Activated CD8-positive, alpha-beta memory T cell treated with anti-CD3 and anti-CD28 coated beads, Interleukin-2, amount 10 ng/mL, durations not matched to agents 7 days and 5 days (primary cell): ENCODE measurements around the gene CHCHD6. TPM values are rescaled to one million over a fixed set of nuclear protein-coding genes. Genes with fewer than 3 reads are reported as not detected.
"Not testable (repeated sequence)": the region's sequence is repeated elsewhere in the genome, so short reads cannot be mapped to it uniquely, and the experiment has no call there.

Experiments
- ATAC-seq: fragments of 150-1000 bp; cut with Tn5 transposase; one replicate; pipeline ENCODE4 v1.10.0; 2021; ENCODE audit warnings: moderate library complexity
- CTCF ChIA-PET: fragments of 350-600 bp; sonication (Branson Sonifier 250); formaldehyde crosslinking; loops from one replicate; lab custom pipeline; 2021; ENCODE audit warnings: antibody characterized with exemption; lab: Charles Lee
- DNase-seq: peaks from one replicate; pipeline ENCODE4 v3.0.0-alpha.2; 2020
- H3K27ac Mint-ChIP-seq: one replicate; pipeline ENCODE4 v1.8.0; 2021; ENCODE audit warnings: mild to moderate bottlenecking, mixed read lengths
- H3K27me3 Mint-ChIP-seq: one replicate; pipeline ENCODE4 v1.8.0; 2021; ENCODE audit warnings: mixed read lengths
- H3K36me3 Mint-ChIP-seq: one replicate; pipeline ENCODE4 v1.8.0; 2021; ENCODE audit warnings: mild to moderate bottlenecking, mixed read lengths
- H3K4me1 Mint-ChIP-seq: one replicate; pipeline ENCODE4 v1.8.0; 2021; ENCODE audit warnings: mixed read lengths
- H3K4me3 Mint-ChIP-seq: one replicate; pipeline ENCODE4 v1.8.0; 2021; ENCODE audit warnings: mild to moderate bottlenecking, moderate library complexity, mixed read lengths
- H3K9me3 Mint-ChIP-seq: one replicate; pipeline ENCODE4 v1.8.0; 2022; ENCODE audit warnings: low read depth, mixed read lengths
- total RNA-seq, 2 experiments: library from RNA; stranded (reverse); gene quantifications; one replicate each; pipeline ENCODE4 v1.2.3, GENCODE V29; 2021

The CHCHD6 gene
- total RNA-seq, 2 experiments from 2014 or later, result 7.7 to 9.0 TPM

DNA sequence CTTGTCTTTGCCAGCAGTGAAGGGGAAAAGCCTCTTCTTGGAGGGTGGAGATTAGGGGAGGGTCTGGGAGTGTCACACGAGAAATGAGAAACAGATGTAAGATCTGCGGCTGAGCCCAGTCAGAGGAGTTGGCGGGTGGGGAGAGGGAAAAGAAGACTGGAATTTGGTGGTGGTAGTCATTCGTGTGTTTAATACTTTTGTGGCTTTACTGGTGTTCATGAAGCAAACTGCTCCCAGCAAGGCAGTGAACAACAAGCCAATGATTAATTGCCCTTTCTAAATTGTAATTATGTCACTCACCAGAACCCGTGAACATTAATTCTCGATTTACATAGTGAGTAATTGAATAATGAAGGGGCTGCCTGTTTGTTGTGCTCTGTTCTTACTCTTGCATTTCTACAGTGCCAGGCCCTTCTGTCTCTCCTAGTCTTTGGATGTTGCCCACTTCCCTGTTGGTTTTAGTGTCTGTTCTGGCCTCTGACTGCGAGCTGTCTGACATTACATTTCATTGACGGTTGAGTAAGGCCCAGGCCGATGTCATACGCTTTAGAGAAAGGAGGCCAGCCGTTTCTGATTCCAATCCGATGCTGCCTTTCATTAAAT is 78.0 kb downstream of the CHCHD6 start:
- no peak overlapping the region for H3K27ac Mint-ChIP-seq
- DNase-seq (no peak), ATAC-seq (no peak)
- H3K36me3 Mint-ChIP-seq, result no peaks in the 10 kb centered on the region
- no peak overlapping the region for H3K4me3 Mint-ChIP-seq
- no peaks in the 10 kb centered on the region for H3K9me3 Mint-ChIP-seq
- no peaks in the 10 kb centered on the region for H3K27me3 Mint-ChIP-seq
- CTCF ChIA-PET, result no interaction called here
- peaks cover 3% of the 10 kb centered on the region for H3K4me1 Mint-ChIP-seq

DNA sequence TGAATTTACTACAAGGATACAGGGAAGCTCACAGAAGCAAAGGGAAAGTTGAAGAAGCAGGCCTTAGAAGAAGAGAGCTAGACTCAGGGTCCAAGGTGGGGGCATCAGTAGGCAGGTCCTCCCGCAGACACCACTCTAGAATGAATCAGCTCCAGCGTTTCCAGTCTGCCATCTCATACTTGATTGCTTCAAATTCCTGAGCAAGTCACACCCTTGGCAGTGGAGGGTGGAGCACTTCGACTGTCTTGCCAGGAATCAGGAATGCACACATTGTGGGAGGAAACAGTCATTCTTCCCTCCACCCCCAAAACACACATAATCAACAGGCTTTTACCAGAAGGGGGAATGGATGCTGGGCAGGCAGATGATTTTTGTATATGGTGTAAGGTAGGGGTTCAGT is 78.5 kb downstream of the CHCHD6 start:
- DNase-seq (no peak), ATAC-seq (no peak)
- Mint-ChIP-seq H3K4me1 (peaks cover 3% of the 10 kb centered on the region), H3K36me3 (no peaks in the 10 kb centered on the region), H3K27me3 (no peaks in the 10 kb centered on the region), H3K4me3 (no peak overlapping the region), H3K27ac (no peak overlapping the region), H3K9me3 (no peaks in the 10 kb centered on the region)
- CTCF ChIA-PET, result no interaction called here

DNA sequence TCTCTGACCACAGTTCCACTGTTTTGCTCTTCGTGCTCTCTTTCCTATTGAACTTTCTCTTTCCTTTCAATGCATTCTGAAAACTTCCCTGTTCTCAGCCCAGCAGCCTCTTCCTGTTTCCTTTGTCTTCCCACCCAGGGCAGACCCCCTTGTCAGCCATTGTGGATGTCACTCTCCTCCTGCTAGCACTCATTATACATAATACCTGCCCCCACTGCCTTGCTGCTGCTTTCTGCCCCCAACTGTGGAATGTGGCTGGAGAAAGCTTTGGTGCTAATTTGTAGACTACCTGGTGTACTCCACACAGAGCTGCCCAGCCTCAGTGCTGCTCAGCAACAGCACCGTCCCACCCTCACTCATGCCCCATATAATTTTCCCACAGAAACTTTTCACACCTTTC is 80.2 kb downstream of the CHCHD6 start:
- CTCF ChIA-PET, result no interaction called here
- Mint-ChIP-seq H3K27me3 (no peaks in the 10 kb centered on the region), H3K9me3 (no peaks in the 10 kb centered on the region), H3K36me3 (no peaks in the 10 kb centered on the region), H3K4me1 (peaks cover 3% of the 10 kb centered on the region), H3K27ac (no peak overlapping the region), H3K4me3 (no peak overlapping the region)
- no peak for ATAC-seq
- no peak for DNase-seq

DNA sequence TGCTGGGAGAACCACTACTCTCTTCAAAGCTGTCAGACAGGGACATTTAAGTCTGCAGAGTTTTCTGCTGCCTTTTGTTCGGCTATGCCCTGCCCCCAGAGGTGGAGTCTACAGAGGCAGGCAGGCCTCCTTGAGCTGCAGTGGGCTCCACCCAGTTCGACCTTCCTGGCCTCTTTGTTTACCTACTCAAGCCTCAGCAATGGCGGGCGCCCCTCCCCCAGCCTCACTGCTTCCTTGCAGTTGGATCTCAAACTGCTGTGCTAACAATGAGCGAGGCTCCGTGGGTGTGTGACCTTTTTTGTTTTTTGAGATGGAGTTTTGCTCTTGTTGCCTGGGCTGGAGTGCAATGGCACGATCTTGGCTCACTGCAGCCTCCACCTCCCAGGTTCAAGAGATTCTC is 87.3 kb downstream of the CHCHD6 start:
- H3K36me3 Mint-ChIP-seq, H3K27me3 Mint-ChIP-seq, H3K9me3 Mint-ChIP-seq, H3K27ac Mint-ChIP-seq, CTCF ChIA-PET, ATAC-seq, H3K4me1 Mint-ChIP-seq, DNase-seq, H3K4me3 Mint-ChIP-seq: not testable (repeated sequence)

DNA sequence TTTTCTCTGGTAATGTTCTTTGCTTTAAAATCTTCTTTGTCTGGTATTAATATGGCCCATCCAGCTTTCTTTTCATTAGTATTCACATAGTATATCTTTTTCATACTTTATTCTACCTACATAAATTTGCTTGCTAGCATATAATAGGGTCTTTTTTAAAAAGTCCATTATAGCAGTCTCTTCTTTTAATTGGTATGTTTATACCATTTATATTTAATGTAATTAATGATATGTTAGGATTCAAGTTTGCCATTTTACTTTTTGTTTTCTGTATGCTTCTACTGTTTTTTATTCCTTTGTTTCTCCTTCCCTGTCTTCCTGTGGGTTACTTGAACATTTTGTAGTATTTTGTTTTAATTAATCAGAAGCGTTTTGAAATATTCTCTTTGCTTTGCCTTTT is 89.0 kb downstream of the CHCHD6 start:
- CTCF ChIA-PET, result no interaction called here

DNA sequence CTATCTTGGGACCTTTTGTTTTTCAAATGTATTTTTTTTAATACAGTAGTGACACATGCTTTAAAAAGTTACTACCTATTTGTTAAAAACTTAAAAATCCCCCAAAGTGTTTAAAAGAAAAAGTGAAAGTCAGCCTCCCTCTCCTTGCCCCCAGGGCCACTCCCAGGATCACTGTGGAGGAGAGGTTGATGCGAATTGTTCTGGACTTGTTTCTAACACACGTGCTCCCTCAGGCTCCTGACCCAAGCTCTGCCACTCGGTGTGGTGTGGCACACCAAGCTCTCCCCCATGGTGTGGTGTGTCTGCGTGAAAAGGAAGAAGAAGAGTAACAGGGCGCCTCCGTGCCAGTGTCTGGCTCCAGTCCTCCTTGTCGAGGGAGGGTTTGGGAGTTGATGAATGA is 93.5 kb downstream of the CHCHD6 start:
- Mint-ChIP-seq H3K4me3 (no peak overlapping the region), H3K4me1 (no peaks in the 10 kb centered on the region), H3K27ac (no peak overlapping the region), H3K36me3 (peaks cover 4% of the 10 kb centered on the region), H3K9me3 (peaks cover 7% of the 10 kb centered on the region), H3K27me3 (no peaks in the 10 kb centered on the region)
- no peak for ATAC-seq
- no peak for DNase-seq
- CTCF ChIA-PET, result no interaction called here

More for the DNA sequence above, 89.0 kb downstream of the CHCHD6 start:
- Mint-ChIP-seq H3K4me1 (no peaks in the 10 kb centered on the region), H3K4me3 (no peak overlapping the region), H3K27me3 (no peaks in the 10 kb centered on the region), H3K9me3 (peaks cover 6% of the 10 kb centered on the region), H3K27ac (no peak overlapping the region), H3K36me3 (peaks cover 3% of the 10 kb centered on the region)
- ATAC-seq (no peak), DNase-seq (no peak)

DNA sequence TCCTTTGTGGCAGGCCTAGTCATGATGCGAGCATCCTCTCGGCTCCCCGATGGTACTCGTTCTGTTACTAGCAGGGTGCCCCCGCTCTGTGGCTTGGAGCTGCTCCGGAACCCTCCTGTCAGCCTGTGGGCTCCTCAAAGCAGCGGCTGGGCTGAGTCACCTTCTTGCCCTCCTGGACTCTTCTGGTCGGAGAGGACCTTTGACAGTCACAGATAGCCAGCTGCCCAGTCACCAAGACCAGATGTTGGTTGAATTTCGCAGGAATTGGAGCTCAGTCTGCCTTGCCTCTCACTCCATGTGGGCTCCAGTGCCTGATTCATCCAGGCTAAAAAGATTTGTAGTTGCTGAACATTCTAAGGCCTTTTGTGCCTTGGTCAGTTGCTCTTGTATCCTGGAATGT is 94.5 kb downstream of the CHCHD6 start:
- DNase-seq (no peak), ATAC-seq (no peak)
- H3K4me3 Mint-ChIP-seq, result no peak overlapping the region
- H3K4me1 Mint-ChIP-seq, result no peaks in the 10 kb centered on the region
- H3K9me3 Mint-ChIP-seq, result peaks cover 5% of the 10 kb centered on the region
- H3K27ac Mint-ChIP-seq, result no peak overlapping the region
- no peaks in the 10 kb centered on the region for H3K27me3 Mint-ChIP-seq
- H3K36me3 Mint-ChIP-seq, result peaks cover 1% of the 10 kb centered on the region
- CTCF ChIA-PET, result no interaction called here

DNA sequence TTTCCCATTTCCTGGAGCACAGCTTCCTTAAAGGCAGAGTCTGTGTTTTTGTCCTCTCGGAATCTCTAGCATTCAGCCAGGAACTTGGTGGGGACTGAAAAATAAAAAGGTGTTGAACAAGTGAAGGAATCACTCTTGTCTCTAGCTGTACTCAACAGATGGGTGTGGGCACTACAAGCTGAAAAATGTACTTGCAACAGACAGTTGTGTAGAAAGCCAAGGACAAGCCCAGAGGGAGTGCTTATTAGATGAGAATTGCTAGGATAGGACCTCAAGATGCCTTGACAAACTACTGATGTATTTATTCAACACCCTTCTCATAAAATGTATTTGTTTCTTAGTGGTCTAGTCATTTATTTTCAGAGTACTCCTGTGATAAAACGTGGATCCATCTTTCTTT is 95.1 kb downstream of the CHCHD6 start:
- H3K36me3 Mint-ChIP-seq, result peaks cover 1% of the 10 kb centered on the region
- no peak for DNase-seq

DNA sequence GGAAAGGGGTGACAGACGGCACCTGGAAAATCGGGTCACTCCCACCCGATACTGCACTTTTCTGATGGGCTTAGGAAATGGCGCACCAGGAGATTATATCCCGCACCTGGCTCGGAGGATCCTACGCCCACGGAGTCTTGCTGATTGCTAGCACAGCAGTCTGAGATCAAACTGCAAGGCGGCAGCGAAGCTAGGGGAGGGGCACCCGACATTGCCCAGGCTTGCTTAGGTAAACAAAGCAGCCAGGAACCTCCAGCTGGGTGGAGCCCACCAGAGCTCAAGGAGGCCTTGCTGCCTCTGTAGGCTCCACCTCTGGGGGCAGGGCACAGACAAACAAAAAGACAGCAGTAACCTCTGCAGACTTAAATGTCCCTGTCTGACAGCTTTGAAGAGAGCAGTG is 97.3 kb downstream of the CHCHD6 start:
- H3K9me3 Mint-ChIP-seq, CTCF ChIA-PET, DNase-seq, H3K27me3 Mint-ChIP-seq, H3K4me3 Mint-ChIP-seq, H3K27ac Mint-ChIP-seq, H3K4me1 Mint-ChIP-seq, H3K36me3 Mint-ChIP-seq, ATAC-seq: not testable (repeated sequence)

More for the DNA sequence above, 95.1 kb downstream of the CHCHD6 start:
- CTCF ChIA-PET, result no interaction called here
- Mint-ChIP-seq H3K4me1 (no peaks in the 10 kb centered on the region), H3K27me3 (no peaks in the 10 kb centered on the region), H3K4me3 (no peak overlapping the region), H3K27ac (no peak overlapping the region), H3K9me3 (peaks cover 5% of the 10 kb centered on the region)
- no peak for ATAC-seq

DNA sequence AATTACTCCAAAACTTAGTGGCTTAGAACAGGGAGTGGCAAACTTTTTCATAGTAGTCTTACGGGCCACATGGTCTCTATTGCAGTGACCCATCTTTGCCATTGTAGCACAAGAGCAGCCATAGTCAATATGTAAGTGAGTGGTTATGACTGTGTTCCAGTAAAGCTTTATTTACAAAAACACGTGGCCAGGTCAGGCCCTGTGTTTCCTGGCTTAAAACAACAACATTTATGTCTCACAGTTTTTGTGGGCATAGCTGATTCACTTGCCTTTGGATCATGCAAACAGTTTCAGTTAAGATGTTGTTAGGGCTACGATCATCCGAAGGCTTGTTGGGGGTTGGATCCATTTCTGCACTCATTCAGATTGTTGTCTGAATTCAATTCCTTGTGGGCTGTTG is 103.8 kb downstream of the CHCHD6 start:
- DNase-seq (no peak), ATAC-seq (no peak)
- Mint-ChIP-seq H3K4me1 (no peaks in the 10 kb centered on the region), H3K9me3 (no peaks in the 10 kb centered on the region), H3K36me3 (no peaks in the 10 kb centered on the region), H3K27ac (no peak overlapping the region), H3K4me3 (no peak overlapping the region), H3K27me3 (peaks cover 2% of the 10 kb centered on the region)
- CTCF ChIA-PET, result no interaction called here

DNA sequence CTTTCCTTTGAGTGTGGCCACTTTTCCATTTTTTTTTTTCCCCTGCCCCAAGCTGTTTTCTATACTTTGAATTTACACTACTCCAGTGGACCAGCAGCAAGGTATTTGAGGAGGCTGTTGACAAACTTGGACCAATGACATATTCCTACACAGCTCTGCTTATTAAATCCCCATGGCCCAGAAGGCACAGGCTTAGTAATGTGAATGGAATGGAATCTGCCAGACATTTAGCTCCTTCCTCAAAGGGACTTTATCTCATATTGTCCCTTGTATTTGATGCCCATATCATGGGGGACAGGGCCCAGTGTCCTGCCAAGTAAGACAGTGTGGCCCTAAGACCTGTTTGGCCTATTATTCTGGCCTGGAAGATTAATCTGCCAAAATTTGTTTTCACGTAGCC is 107.5 kb downstream of the CHCHD6 start:
- Mint-ChIP-seq H3K9me3 (no peaks in the 10 kb centered on the region), H3K4me1 (no peaks in the 10 kb centered on the region), H3K27me3 (peaks cover 2% of the 10 kb centered on the region), H3K27ac (no peak overlapping the region), H3K4me3 (no peak overlapping the region), H3K36me3 (no peaks in the 10 kb centered on the region)
- CTCF ChIA-PET, result interaction anchor here (0.6 kb wide), 1 partner anchor 510 kb away, joined by 3 read pairs; no protein-coding TSS in a partner anchor
- no peak for DNase-seq
- no peak for ATAC-seq

DNA sequence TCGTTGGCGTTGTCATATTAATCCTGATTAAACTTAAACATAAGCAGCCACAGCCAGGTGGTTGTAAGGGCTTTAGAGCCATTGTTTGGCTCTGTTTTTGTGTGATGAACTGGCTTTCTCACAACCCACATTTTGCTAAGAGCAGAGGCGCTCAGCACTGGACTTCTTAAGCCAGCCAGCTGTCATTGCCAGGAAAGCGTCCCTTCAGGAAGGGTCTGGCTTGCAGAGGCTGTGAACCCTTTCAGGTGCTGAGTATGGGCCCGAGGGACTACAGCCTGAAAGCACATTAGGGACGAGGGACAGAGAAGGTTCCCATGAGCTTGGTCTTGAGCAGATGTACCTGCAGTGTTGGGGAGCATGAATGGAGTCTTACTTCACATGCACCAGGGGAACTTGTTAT is 112.3 kb downstream of the CHCHD6 start:
- no peaks in the 10 kb centered on the region for H3K4me1 Mint-ChIP-seq
- no peaks in the 10 kb centered on the region for H3K27me3 Mint-ChIP-seq
- no peak overlapping the region for H3K27ac Mint-ChIP-seq
- H3K9me3 Mint-ChIP-seq, result no peaks in the 10 kb centered on the region
- H3K4me3 Mint-ChIP-seq, result no peak overlapping the region
- no peak for ATAC-seq
- peak; percentile 32 for DNase-seq
- CTCF ChIA-PET, result no interaction called here
- H3K36me3 Mint-ChIP-seq, result no peaks in the 10 kb centered on the region

DNA sequence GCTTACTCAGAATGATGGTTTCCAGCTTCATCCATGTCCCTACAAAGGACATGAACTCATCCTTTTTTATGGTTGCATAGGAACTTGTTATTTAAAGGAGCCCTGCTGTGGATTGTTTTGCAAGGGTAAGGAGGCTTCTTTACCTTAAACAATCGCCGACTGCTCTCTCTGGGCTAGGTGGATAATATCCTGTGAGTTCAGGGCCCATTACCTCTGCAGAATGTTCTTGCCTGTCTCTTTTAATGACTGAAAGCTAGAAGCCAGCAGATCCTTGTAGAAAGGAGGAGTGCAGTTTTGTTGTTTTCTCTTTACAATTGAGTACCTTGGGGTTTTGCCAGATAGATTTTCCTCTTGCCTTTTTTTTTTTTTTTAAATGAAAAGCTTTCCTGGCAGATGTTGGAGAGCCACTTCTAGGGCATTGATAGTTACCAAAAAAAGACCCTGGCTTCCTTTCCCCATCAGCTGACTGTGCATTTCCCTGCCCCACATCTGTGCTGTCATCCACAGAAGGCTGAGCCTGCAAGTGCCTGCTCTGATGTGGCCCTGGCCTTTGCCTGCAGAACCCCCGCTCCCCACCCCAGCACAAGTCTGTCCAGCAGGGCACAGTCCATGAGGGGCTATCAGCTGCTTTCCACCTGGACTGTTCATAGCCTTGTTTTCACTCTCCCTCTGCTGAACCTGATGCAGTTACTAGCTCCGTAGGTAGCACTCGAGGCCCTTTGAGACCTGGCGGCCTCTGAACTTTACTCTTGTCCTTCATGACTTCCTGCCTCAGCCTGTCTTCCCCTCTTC is 113.1 kb downstream of the CHCHD6 start:
- ATAC-seq (no peak), DNase-seq (peak; percentile 31)
- no peaks in the 10 kb centered on the region for H3K4me1 Mint-ChIP-seq
- H3K9me3 Mint-ChIP-seq, result peaks cover 3% of the 10 kb centered on the region
- H3K36me3 Mint-ChIP-seq, result peaks cover 3% of the 10 kb centered on the region
- no peak overlapping the region for H3K27ac Mint-ChIP-seq
- CTCF ChIA-PET, result no interaction called here
- no peak overlapping the region for H3K4me3 Mint-ChIP-seq
- no peaks in the 10 kb centered on the region for H3K27me3 Mint-ChIP-seq

DNA sequence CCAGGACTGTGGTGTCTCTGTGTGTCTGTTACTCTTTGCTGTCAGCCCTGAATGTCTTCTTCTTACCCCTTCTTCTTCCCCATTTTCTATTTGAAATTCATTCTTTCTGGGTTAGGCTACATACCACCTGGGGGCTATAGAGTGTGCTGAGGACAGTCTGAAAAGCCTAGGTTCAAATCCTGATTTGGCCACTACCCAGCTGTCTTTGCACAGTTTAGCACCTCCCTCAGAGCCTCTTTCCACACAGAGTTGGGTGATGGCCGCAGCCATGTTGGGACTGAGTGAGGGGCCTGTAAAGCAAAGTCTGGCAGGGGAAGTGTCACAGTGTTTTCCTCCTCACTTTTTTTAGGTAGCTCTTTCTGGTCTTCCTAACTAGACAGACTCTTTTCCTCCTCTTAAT is 113.7 kb downstream of the CHCHD6 start:
- CTCF ChIA-PET, result no interaction called here
- H3K27me3 Mint-ChIP-seq, result no peaks in the 10 kb centered on the region
- no peak for ATAC-seq
- peaks cover 3% of the 10 kb centered on the region for H3K9me3 Mint-ChIP-seq
- no peak overlapping the region for H3K4me3 Mint-ChIP-seq
- DNase-seq, result peak; percentile 26
- H3K36me3 Mint-ChIP-seq, result peaks cover 3% of the 10 kb centered on the region
- no peak overlapping the region for H3K27ac Mint-ChIP-seq
- no peaks in the 10 kb centered on the region for H3K4me1 Mint-ChIP-seq
